Measurements from ENCODE around the gene GPR108. TPM values are rescaled to one million over a fixed set of nuclear protein-coding genes. Genes with fewer than 3 reads are reported as not detected.

The GPR108 gene
- 50.0 and 82.5 TPM in 2 replicates for total RNA-seq

DNA sequence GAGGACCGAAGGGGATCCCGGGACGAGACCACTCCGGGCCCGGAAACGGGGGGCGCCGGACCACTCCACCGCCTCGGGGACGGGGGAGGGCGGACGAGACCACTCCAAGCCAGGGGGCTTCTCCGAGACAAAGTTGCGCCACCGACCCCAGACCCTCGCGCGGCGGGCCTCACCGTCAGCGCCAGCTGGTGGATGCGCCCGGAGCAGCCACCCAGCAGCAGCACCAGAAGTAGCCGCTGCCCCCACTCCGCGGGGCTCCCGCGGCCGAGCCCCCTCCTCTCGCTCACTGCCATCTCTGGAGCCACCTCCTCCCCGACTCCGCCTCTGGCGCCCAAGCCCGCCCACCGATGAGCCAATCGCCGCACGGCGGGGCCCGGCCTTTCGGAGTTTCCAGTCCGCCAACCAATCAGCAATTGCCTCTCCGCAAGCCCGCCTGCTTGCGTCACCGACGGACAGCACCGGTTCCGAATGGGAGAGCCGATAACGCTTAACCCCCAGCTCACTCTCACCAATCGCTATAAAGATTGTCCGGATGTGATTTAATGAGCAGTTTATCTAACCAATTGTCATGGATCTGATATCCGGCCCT is at the start of gene GPR108:
TSS of gene GPR108 (minus strand) at position 297 of the 589 bp plus-strand sequence. CDS start at position 293, 4 bp downstream.

DNA sequence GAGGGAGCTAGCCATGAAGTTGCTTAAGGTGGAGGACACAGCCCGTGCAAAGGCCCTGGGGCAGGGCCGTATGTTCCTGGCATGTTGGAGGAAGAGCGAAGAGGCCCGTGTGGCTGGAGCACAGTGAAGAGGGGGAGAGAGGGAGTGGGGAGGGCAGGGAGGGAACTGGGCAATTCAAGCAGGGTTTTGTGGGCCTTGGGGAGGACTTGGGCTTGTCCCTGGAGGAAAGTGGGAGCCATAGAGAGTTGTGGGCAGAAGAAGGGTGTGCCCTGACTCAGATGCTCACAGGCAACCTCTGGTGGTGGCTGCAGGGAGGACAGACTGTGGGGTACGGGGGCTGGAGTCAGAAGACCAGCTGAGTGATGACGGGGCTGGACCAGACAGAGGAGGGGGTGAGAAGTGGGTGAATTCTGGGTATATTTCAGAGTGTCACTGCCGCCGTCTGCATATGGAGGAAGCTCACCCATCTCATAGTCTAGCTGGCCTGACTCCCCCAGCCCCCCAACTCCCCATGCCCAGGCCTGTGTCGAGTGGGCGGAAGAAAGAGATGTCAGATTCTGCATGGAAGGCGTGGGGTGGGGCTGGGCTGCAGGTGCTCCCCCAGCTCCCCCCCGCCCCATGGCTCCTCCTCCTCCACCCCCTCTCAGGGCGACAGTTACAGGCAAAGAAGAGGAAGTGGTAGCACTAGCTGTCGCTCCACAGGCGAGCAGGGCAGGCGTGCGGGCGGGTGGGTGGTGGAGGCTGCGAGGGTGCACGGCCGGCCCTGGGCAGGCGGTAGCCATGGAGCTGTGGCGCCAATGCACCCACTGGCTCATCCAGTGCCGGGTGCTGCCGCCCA is 34.9 kb upstream of the GPR108 start, which contains the start of gene VAV1:
TSS of gene VAV1 (plus strand) at position 681 of the 838 bp plus-strand sequence. CDS start at position 781, 100 bp downstream.

GRCh38 chr19:6767357-6768235 is 30.2 kb upstream of the GPR108 start, which contains the start of gene SH2D3A:
Gene SH2D3A (minus strand): TSS chr19:6767435. CDS start chr19:6763748, 3,687 bp downstream.

DNA sequence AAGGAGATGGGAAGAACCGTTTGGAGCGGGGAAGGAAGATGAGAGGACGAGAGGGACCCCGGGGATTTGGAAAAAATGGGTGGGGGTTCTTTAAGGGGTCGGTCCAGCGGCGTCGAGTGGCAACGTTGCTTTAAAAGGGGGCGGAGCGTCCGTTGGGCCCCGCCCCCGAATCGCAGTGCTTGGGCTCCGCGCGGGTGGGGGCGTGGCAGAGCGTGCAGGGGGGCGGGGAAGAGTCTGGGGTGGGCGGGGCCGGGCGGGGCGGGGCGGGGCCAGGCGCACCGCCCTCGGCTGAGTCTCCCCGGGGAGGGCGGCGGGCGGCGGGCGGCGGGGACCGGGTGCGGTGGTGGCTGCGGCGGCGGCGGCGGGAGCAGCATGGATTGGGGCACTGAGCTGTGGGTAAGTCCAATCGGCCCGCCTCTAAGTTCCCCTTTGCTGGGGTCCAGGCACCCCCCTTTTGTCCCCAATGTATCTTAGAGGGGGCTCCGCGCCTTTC is 2.1 kb upstream of the GPR108 start, which contains the start of gene TRIP10:
TSS of gene TRIP10 (plus strand) at position 291 of the 493 bp plus-strand sequence. CDS start at position 373, 82 bp downstream.

DNA sequence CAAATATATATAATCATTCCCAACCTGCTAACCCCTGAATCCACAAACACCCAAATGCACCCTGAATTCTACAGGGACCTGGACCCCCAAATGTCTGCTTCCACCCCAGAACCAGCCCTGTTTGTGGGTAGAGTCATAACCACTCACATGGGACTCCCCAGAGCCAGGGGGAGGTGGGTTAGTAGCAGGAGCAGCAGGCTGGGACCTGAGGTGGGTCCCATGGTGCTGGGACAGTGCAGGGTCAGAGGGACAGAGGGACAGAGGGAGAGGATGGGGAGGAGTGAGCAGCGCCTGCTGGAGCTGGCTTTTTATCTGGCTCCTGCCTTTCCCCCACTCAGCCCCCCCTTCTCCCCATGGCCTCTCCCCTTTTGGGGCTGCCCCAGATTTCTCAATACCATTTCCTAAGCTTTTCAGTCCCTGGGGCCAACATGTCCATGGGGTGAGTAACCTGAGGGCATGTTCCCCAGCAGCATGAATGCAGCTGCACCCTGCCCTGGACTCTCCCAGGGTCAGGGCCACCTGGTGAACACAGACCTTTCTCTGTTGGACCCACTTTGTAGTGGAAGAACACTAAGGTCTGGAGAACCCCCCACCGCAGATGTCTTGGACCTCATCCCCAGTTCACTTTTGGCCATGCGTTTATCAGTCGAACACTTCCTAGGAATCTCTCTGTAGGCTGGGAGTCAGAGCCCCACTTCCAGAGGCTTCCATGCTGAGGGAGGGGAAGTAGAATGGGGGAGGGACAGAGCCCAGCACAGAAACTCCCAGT is 16.8 kb downstream of the GPR108 start, which contains the start of gene C3:
TSS of gene C3 (minus strand) at position 282 of the 769 bp plus-strand sequence. CDS start at position 221, 61 bp downstream.

Other genes starting within 250 kb of the GPR108 start
- gene TUBB4A, start 235.3 kb downstream of the GPR108 start, total RNA-seq = not detected in 2 replicates
- 0.09 and 0.63 TPM in 2 replicates for gene TNFSF9, start 206.6 kb downstream of the GPR108 start, total RNA-seq
- gene CD70, start 146.4 kb downstream of the GPR108 start, total RNA-seq = 0.09 and 0.32 TPM in 2 replicates
- under 0.01 TPM in 1 of 2 replicates, not detected in the other for gene TNFSF14, start 67.4 kb downstream of the GPR108 start, total RNA-seq
- gene C3, start 16.9 kb downstream of the GPR108 start, total RNA-seq = 10.6 and 15.7 TPM in 2 replicates
- gene TRIP10, start 2.1 kb upstream of the GPR108 start, total RNA-seq = 35.8 and 41.5 TPM in 2 replicates
- under 0.01 TPM in 1 of 2 replicates, not detected in the other for gene SH2D3A, start 29.9 kb upstream of the GPR108 start, total RNA-seq
- under 0.01 TPM in 1 of 2 replicates, not detected in the other for gene VAV1, start 35.1 kb upstream of the GPR108 start, total RNA-seq
- not detected in 2 replicates for gene ADGRE1, start 150.0 kb upstream of the GPR108 start, total RNA-seq